OCI-LY3 (cell line): Measurements from ENCODE around the gene KRT33A.

ENCODE experiments used
- CTCF ChIP-seq: fragments of 200-600, 300-600 bp; sonication (generic); IDR thresholded peaks from 2 replicates; pipeline ENCODE4 v1.5.1; 2014; ENCODE audit warnings: antibody characterized with exemption, low read length, low read depth
- EZH2phosphoT487 ChIP-seq: fragments of 200-600 bp; shearing (Covaris generic); IDR thresholded peaks from 2 replicates; pipeline ENCODE4 v1.6.1; 2018; ENCODE audit warnings: antibody characterized with exemption, mixed run types, low read depth

GRCh38 chr17:41311111-41311510 lies 39.5 kb downstream of the KRT33A start:
- TF ChIP-seq CTCF (no peak), EZH2phosphoT487 (no peak)
